WI38 (cell line): ENCODE measurements around the gene SCO1.

Experiments
- H3K4me3 ChIP-seq: 2 replicates; pipeline ENCODE4 v1.5.1; 2011; ENCODE audit warnings: low read depth, mild to moderate bottlenecking, control low read depth, low read length
- CTCF ChIP-seq: IDR thresholded peaks from 2 replicates; pipeline ENCODE4 v1.5.1; 2012; ENCODE audit warnings: low read depth, mild to moderate bottlenecking, control low read depth, low read length

Gene SCO1

GRCh38 chr17:10638151-10638550 is 59.2 kb downstream of the SCO1 start:
- no peak for TF ChIP-seq CTCF
- H3K4me3 ChIP-seq: no peak overlapping the region

DNA sequence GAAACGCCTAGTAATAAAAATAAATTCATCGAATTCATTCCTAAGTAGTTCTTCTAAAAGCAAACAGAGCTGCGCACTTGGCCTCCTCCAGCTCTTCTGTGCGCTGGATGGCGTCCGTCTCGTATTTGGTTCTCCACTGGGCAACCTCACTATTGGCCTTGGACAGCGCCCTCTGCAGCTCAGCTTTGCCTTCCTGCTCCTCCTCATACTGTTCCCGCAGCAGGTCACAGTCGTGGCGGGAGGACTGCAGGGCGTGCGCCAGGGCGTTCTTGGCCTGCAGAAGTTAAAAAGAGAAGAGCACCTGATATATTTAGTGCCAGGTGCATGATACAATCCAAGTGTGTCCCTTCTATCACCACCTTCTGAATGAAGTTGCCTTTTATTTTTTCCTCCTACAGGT is 62.0 kb downstream of the SCO1 start:
- H3K4me3 ChIP-seq: no peak overlapping the region
- no peak for TF ChIP-seq CTCF

DNA sequence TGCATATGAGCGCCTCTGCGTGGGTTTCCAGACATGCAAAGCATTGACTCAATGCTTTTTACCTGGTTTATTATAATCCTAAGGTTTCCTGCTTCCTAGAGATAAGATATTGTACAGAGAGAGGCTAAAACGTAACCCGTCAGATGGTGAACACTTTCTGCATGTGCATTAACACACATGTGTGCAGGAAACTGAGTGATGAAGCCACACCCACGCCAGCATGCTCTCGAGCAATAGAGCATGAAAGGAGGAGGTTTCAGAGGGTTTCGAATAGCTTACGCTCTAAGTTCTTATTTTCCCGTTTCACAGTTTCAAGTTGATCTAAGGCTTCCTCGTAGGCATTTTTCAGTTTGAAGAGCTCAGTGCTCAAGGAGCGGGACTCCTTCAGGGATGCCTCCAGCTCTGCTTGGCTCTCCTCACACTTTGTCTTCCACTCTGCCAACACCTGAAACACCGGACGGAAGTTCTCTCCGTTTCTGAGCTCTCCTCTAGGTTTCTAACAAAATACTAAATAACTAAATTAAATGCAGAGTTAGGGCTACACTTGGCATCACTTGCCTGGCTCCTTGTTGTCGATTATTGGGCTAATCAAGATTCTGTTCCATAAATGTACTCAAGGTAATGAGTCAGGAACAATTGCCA is 63.5 kb downstream of the SCO1 start:
- TF ChIP-seq CTCF: no peak
- H3K4me3 ChIP-seq: no peak overlapping the region

DNA sequence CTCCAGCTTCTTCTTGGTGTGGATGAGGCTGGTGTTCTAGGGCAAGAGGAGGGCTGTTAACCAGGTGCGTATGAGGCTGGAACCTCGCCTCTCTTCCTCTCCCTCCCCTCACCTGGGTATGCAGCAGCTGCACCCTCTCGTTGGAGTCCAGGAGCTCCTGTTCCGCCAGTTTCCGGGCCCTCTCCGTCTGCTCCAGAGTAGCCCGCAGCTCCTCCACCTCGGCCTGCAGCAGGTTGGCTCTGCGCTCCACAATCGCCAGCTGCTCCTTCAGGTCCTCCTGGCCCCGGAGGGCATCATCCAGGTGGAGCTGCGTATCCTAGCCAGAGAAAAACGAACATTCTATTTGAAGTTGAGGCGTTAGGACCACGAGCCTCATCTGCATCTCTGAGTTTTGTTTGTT is 65.6 kb downstream of the SCO1 start:
- TF ChIP-seq CTCF: no peak
- H3K4me3 ChIP-seq: no peak overlapping the region

DNA sequence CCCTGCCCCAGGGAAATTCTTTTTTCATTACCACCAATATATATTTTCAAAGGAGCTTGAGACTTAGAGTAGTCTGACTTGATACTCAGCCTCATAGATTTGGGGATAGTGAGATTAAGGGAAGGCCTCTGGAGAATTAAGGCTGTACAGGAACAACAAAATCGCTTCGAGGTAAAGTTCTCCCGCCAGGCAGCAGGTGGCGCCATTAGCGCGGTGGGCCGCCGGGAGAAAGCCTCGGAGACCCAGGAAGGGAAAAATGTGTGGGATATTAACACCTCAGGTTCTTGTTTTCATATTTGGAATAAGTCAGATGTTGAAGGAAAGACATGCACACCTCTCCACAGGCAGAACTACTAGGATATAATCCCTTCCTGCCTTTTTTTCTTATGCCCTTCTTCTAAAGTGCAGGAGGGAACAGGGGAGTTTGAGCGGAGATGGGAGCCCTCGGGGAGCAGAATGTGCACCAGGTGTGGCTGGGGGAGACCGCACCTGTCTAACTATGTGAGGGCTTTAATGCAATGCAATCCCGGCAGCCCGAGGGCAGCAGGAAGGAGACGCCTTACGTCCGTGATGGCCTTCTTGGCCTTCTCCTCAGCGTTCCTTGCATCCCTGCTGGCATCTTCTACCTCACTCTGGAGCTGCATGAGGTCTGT is 66.2 kb downstream of the SCO1 start:
- no peak overlapping the region for H3K4me3 ChIP-seq
- peak; percentile 85 for TF ChIP-seq CTCF

DNA sequence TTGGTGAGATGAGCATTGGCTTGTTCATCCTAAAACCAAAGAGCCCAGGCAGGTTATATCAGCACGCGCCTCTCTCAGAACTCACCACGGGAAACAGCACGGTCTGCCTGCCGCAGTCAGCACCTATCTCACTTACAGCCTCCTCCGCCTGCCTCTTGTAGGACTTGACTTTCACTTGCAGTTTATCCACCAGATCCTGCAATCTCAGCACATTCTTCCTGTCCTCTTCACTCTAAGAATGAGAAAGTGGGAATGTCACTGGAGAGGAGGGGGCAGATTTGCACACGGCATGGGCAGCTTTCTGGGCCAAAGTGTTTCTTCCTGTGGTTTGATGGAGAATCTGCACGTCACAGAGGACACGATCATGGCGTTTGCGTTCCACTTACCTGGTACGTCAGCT is 67.6 kb downstream of the SCO1 start:
- TF ChIP-seq CTCF: no peak
- H3K4me3 ChIP-seq: no peak overlapping the region

DNA sequence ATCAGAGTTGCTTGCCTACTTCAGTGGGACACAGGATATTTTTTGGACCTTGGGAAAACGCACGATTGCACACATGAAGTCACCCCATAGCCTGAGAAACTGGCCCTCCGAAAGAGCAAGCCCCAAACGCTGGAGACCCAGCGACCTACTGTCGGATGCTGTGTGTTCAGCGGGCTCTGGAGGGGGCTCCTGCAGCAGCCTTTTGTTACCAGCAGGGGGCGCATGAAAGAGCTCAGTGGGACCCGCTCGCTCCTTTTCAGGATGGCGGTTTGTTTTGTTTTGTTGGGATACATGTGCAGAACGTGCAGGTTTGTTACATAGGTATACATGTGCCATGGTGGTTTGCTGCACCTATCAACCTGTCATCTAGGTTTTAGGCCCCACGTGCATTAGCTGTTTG is 68.6 kb downstream of the SCO1 start:
- H3K4me3 ChIP-seq: no peak overlapping the region
- peak; percentile 18; the same call in 1 of the 2 replicates for TF ChIP-seq CTCF
